ENCODE data around the gene LILRB1.

- TF ChIP-seq CTCF (IDR thresholded peaks at IDR 0.05 in 8 of 11, conservative IDR thresholded peaks at IDR 0.05 in 3 of 11) (no peak), POLR2AphosphoS5 (IDR thresholded peaks at IDR 0.05) (no peak)
Measured at GRCh38 chr19:54646331-54646841, 16.1 kb downstream of the LILRB1 start.
